WTC11 (cell line): Measurements from ENCODE around the gene ATP2A3.

Experiments used
- CTCF ChIP-seq: fragments of 200-600 bp; IDR thresholded peaks from 2 replicates; pipeline ENCODE4 v1.8.0; 2022; ENCODE audit warnings: antibody characterized with exemption
- EMX1 ChIP-seq: fragments of 250-450 bp; sonication (Bioruptor Pico); IDR thresholded peaks from 2 replicates; pipeline ENCODE4 v1.8.0; 2021; ENCODE audit warnings: mild to moderate bottlenecking
- ESRRA ChIP-seq: sonication (generic); formaldehyde crosslinking; IDR thresholded peaks from 2 replicates; pipeline ENCODE4 v1.8.1; 2022; ENCODE audit warnings: mild to moderate bottlenecking, missing genetic modification reagents, borderline replicate concordance
- ZNF281 ChIP-seq: sonication (generic); formaldehyde crosslinking; IDR thresholded peaks from 2 replicates; pipeline ENCODE4 v1.8.0; 2023; ENCODE audit warnings: mild to moderate bottlenecking, missing genetic modification reagents
- TF ChIP-seq, protein P1 (sequence below): sonication (generic); formaldehyde crosslinking; IDR thresholded peaks from 2 replicates; pipeline ENCODE4 v1.8.1; 2023; ENCODE audit warnings: mild to moderate bottlenecking, missing genetic modification reagents, moderate library complexity

DNA sequence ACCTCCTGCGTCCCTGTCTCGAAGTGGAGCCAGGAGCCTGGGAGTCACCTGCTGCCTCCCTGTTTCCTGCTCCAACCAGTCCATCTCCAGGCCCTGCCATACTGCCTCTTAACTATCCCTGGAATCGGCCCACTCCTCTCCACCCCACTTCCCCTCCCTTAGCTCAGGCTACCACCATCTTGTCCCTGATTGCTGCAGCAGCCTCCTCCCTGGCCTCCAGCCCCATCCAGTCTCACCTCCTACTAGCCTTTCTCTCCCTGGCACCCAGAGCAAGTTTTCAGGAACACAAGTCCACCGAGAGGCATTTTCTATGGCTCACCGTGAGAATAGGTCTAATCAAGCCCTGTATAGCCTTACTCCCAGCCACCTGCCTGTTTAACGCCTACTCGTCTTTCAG lies 70.5 kb downstream of the ATP2A3 start:
- no peak for TF ChIP-seq ZNF281 (CRISPR knock-in tag)
- no peak for TF ChIP-seq EMX1 (CRISPR knock-in tag)
- no peak for TF ChIP-seq ESRRA
- TF ChIP-seq, protein P1, sequence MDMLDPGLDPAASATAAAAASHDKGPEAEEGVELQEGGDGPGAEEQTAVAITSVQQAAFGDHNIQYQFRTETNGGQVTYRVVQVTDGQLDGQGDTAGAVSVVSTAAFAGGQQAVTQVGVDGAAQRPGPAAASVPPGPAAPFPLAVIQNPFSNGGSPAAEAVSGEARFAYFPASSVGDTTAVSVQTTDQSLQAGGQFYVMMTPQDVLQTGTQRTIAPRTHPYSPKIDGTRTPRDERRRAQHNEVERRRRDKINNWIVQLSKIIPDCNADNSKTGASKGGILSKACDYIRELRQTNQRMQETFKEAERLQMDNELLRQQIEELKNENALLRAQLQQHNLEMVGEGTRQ (CRISPR knock-in tag): no peak
- TF ChIP-seq CTCF: no peak
